PC-3 (cell line): ENCODE data around the gene CDCA8. TPM values are rescaled to one million over a fixed set of nuclear protein-coding genes. Genes with fewer than 3 reads are reported as not detected.

Experiments
- ATAC-seq: fragments of 200-7000 bp; cut with Tn5 transposase; 2 replicates; pipeline ENCODE4 v1.9.1; 2020; ENCODE audit warnings: mild to moderate bottlenecking, moderate library complexity
- BruUV-seq: library from RNA; stranded (reverse); fragments of 400-500 nt; replicated peaks from 2 replicates; lab custom pipeline; 2021; lab: Mats Ljungman, UMichigan
- CTCF ChIA-PET: fragments of 300-600 bp; sonication (Branson Sonifier 250); formaldehyde crosslinking; loops from one replicate; lab custom pipeline; 2022; ENCODE audit warnings: antibody characterized with exemption; lab: Charles Lee
- POLR2A ChIA-PET: fragments of 300-600 bp; sonication (Branson Sonifier 250); formaldehyde crosslinking; loops from one replicate; lab custom pipeline; 2022; ENCODE audit warnings: antibody characterized with exemption; ENCODE audit not compliant: unreplicated experiment; lab: Charles Lee
- DNase-seq: peaks from one replicate; pipeline ENCODE4 v3.0.0-alpha.2; 2015
- H2AFZ ChIP-seq: fragments of 300-600 bp; sonication (generic); 2 replicates; pipeline ENCODE4 v1.6.0; 2016; ENCODE audit warnings: antibody characterized with exemption, low read length
- H3F3A ChIP-seq: fragments of 300-600 bp; sonication (generic); one replicate; pipeline ENCODE4 v1.6.0; 2017; ENCODE audit warnings: antibody characterized with exemption, low read length, control low read depth, mild to moderate bottlenecking; ENCODE audit not compliant: unreplicated experiment
- H3K27ac ChIP-seq: fragments of 300-600 bp; sonication (generic); 2 replicates; pipeline ENCODE4 v1.5.1; 2016; ENCODE audit warnings: mild to moderate bottlenecking, low read length
- H3K27me3 ChIP-seq: fragments of 300-600 bp; sonication (generic); 2 replicates; pipeline ENCODE4 v1.6.1; 2016; ENCODE audit warnings: low read length, mixed read lengths
- H3K36me3 ChIP-seq: fragments of 300-600 bp; sonication (generic); 2 replicates; pipeline ENCODE4 v1.6.1; 2016; ENCODE audit warnings: low read depth, mixed run types, low read length, mixed read lengths
- H3K4me1 ChIP-seq: fragments of 300-600 bp; sonication (generic); 2 replicates; pipeline ENCODE4 v1.5.1; 2016; ENCODE audit warnings: low read length; ENCODE audit not compliant: insufficient read depth
- H3K4me2 ChIP-seq: fragments of 300-600 bp; sonication (generic); 2 replicates; pipeline ENCODE4 v1.6.0; 2016; ENCODE audit warnings: low read length
- H3K4me3 ChIP-seq: fragments of 300-600 bp; sonication (generic); 2 replicates; pipeline ENCODE4 v1.5.1; 2016; ENCODE audit warnings: mild to moderate bottlenecking, low read length, mixed read lengths
- H3K79me2 ChIP-seq: fragments of 300-600 bp; sonication (generic); 2 replicates; pipeline ENCODE4 v1.6.1; 2017; ENCODE audit warnings: low read length, mixed read lengths
- H3K9ac ChIP-seq: fragments of 300-600 bp; sonication (generic); 2 replicates; pipeline ENCODE4 v1.6.0; 2016; ENCODE audit warnings: mild to moderate bottlenecking, low read length
- H3K9me2 ChIP-seq: fragments of 300-600 bp; sonication (generic); replicated peaks from 2 replicates; pipeline ENCODE4 v1.6.1; 2016; ENCODE audit warnings: mixed run types, low read length, mixed read lengths
- H3K9me3 ChIP-seq: fragments of 300-600 bp; sonication (generic); 2 replicates; pipeline ENCODE4 v1.6.1; 2016; ENCODE audit warnings: low read length, mixed read lengths
- H4K20me1 ChIP-seq: fragments of 300-600 bp; sonication (generic); 2 replicates; pipeline ENCODE4 v1.6.1; 2016; ENCODE audit warnings: low read length, mixed read lengths
- CTCF ChIP-seq: fragments of 300-600 bp; sonication (generic); conservative IDR thresholded peaks from 2 replicates; pipeline ENCODE4 v1.5.1; 2017; ENCODE audit warnings: antibody characterized with exemption, low read depth, mild to moderate bottlenecking, low read length
- EZH2 ChIP-seq: fragments of 300-600 bp; sonication (generic); IDR thresholded peaks from one replicate; pipeline ENCODE4 v1.6.1; 2017; ENCODE audit warnings: antibody characterized with exemption, mild to moderate bottlenecking, low read length; ENCODE audit not compliant: unreplicated experiment
- EZH2phosphoT487 ChIP-seq: fragments of 300-600 bp; sonication (generic); IDR thresholded peaks from 2 replicates; pipeline ENCODE4 v1.6.1; 2018; ENCODE audit warnings: mild to moderate bottlenecking, antibody characterized with exemption, low read length, borderline replicate concordance
- intact Hi-C: fragments of 100-400 bp; cut with micrococcal nuclease; formaldehyde crosslinking; loops from 2 replicates; pipeline ENCODE4 v1.9.0; 2023
- total RNA-seq: library from RNA; depleted of rRNA; stranded (reverse); fragments of >200 nt; gene quantifications from 2 replicates; pipeline ENCODE4 v1.2.3, GENCODE V29; 2014

Gene CDCA8
- total RNA-seq, 1 experiment from 2014 or later = 31.8 TPM

- Histone ChIP-seq H3K79me2 (no peaks in the 10 kb centered on the region), H3K36me3 (no peaks in the 10 kb centered on the region), H3F3A (no peaks in the 10 kb centered on the region), H2AFZ (no peak overlapping the region), H3K9ac (no peak overlapping the region), H3K9me2 (no peaks in the 10 kb centered on the region), H3K9me3 (no peaks in the 10 kb centered on the region), H3K27me3 (peaks cover 42% of the 10 kb centered on the region), H3K4me1 (no peaks in the 10 kb centered on the region), H3K4me3 (no peak overlapping the region), H3K4me2 (no peak overlapping the region), H4K20me1 (no peaks in the 10 kb centered on the region), H3K27ac (no peak overlapping the region)
- ATAC-seq = no peak
- DNase-seq = no peak
- no peak for TF ChIP-seq EZH2phosphoT487
- TF ChIP-seq CTCF = no peak
- TF ChIP-seq EZH2 = no peak
- ChIA-PET POLR2A (no interaction called here), CTCF (interaction anchor here (0.6 kb wide), 1 partner anchor 14 kb away, joined by 5 read pairs; no protein-coding TSS in a partner anchor)
- BruUV-seq = no TSS peak
- intact Hi-C loops = no loop called here
These were observed 25.2 kb upstream of the CDCA8 start for GRCh38 chr1:37667023-37667671.

GRCh38 chr1:37670133-37670532, 22.2 kb upstream of the CDCA8 start:
- ATAC-seq = no peak
- Histone ChIP-seq H2AFZ (no peak overlapping the region), H3K27ac (no peak overlapping the region), H3F3A (no peaks in the 10 kb centered on the region), H3K4me1 (no peaks in the 10 kb centered on the region), H3K9me2 (no peaks in the 10 kb centered on the region), H3K79me2 (no peaks in the 10 kb centered on the region), H3K27me3 (peaks cover 42% of the 10 kb centered on the region), H3K36me3 (no peaks in the 10 kb centered on the region), H3K4me2 (no peak overlapping the region), H3K4me3 (no peak overlapping the region), H3K9ac (no peak overlapping the region), H4K20me1 (no peaks in the 10 kb centered on the region), H3K9me3 (no peaks in the 10 kb centered on the region)
- no peak for TF ChIP-seq EZH2phosphoT487
- no peak for TF ChIP-seq EZH2
- no peak for TF ChIP-seq CTCF
- intact Hi-C loops = no loop called here
- no peak for DNase-seq
- ChIA-PET POLR2A (no interaction called here), CTCF (no interaction called here)
- BruUV-seq = no TSS peak

DNA sequence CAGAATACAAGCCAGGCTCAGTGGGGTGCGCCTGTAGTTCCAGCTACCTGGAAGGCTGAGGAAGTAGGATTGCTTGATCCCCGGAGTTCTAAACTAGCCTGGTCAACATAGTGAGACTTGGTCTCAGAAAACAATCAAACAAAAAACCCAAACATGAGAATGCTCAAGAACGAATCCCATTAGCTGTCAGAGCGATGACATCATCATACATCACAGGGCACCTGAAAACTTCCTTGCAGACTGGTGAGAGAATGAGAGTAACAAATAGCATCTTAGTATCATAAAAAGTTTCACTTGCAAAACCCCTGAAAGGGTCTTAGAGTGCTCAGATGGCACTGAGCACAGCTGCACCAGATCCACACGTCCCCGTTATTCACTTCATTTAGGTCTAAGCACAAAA, 21.1 kb upstream of the CDCA8 start:
- no peak for ATAC-seq
- intact Hi-C loops = no loop called here
- CTCF ChIA-PET = no interaction called here

More for the DNA sequence above, 21.1 kb upstream of the CDCA8 start:
- H3K9ac ChIP-seq = no peak overlapping the region
- no peaks in the 10 kb centered on the region for H3K9me3 ChIP-seq
- no peaks in the 10 kb centered on the region for H3K36me3 ChIP-seq
- H3K4me3 ChIP-seq = no peak overlapping the region
- no peak for TF ChIP-seq CTCF
- TF ChIP-seq EZH2 = no peak
- TF ChIP-seq EZH2phosphoT487 = no peak
- H4K20me1 ChIP-seq = no peaks in the 10 kb centered on the region
- H3K9me2 ChIP-seq = no peaks in the 10 kb centered on the region
- H3F3A ChIP-seq = no peaks in the 10 kb centered on the region
- H2AFZ ChIP-seq = no peak overlapping the region
- peaks cover 41% of the 10 kb centered on the region for H3K27me3 ChIP-seq
- no peak overlapping the region for H3K4me2 ChIP-seq
- DNase-seq = no peak
- no peaks in the 10 kb centered on the region for H3K4me1 ChIP-seq
- no TSS peak for BruUV-seq
- POLR2A ChIA-PET = no interaction called here
- no peak overlapping the region for H3K27ac ChIP-seq
- H3K79me2 ChIP-seq = no peaks in the 10 kb centered on the region
